ENCODE data around the gene DNAAF2.
"Not testable (repeated sequence)": the region's sequence is repeated elsewhere in the genome, so short reads cannot be mapped to it uniquely, and the experiment has no call there.

Gene DNAAF2

GRCh38 chr14:49634547-49635334 lies at the start of gene DNAAF2:
DNAAF2 (minus strand) TSS chr14:49635244; CDS start chr14:49635149, 95 bp downstream.
- DNase-seq (ENCODE audit: low read depth) = peak; percentile 56

- DNase-seq (ENCODE audit: low read depth) = no peak
These were observed 44.2 kb upstream of the DNAAF2 start for GRCh38 chr14:49679271-49679670.

- no peak for DNase-seq (ENCODE audit: low read depth)
These were observed 42.6 kb upstream of the DNAAF2 start for GRCh38 chr14:49677643-49678042.

GRCh38 chr14:49673586-49673985 lies 38.5 kb upstream of the DNAAF2 start:
- DNase-seq (ENCODE audit: low read depth) = no peak

GRCh38 chr14:49670475-49670874 lies 35.4 kb upstream of the DNAAF2 start:
- DNase-seq (ENCODE audit: low read depth) = no peak

GRCh38 chr14:49659526-49660455 lies 24.7 kb upstream of the DNAAF2 start:
- DNase-seq (ENCODE audit: low read depth) = no peak

- not testable (repeated sequence) for DNase-seq (ENCODE audit: low read depth)
These were observed 22.5 kb upstream of the DNAAF2 start for GRCh38 chr14:49657500-49657899.

- DNase-seq (ENCODE audit: low read depth) = no peak
These were observed 19.5 kb upstream of the DNAAF2 start for GRCh38 chr14:49654511-49654910.

GRCh38 chr14:49653508-49653907 lies 18.5 kb upstream of the DNAAF2 start:
- DNase-seq (ENCODE audit: low read depth) = no peak

GRCh38 chr14:49642163-49642562 lies 7.1 kb upstream of the DNAAF2 start:
- DNase-seq (ENCODE audit: low read depth) = no peak

- no peak for DNase-seq (ENCODE audit: low read depth)
These were observed 6.7 kb upstream of the DNAAF2 start for GRCh38 chr14:49641697-49642129.

- DNase-seq (ENCODE audit: low read depth) = no peak
These were observed 5.7 kb upstream of the DNAAF2 start for GRCh38 chr14:49640540-49641417.

GRCh38 chr14:49637534-49638078 lies 2.6 kb upstream of the DNAAF2 start:
- no peak for DNase-seq (ENCODE audit: low read depth)

- no peak for DNase-seq (ENCODE audit: low read depth)
These were observed 1.8 kb upstream of the DNAAF2 start for GRCh38 chr14:49636866-49637265.

GRCh38 chr14:49633640-49634546 lies 1.2 kb downstream of the DNAAF2 start:
- peak; percentile 92 for DNase-seq (ENCODE audit: low read depth)

GRCh38 chr14:49623941-49624839 lies 10.9 kb downstream of the DNAAF2 start:
- no peak for DNase-seq (ENCODE audit: low read depth)

- no peak for DNase-seq (ENCODE audit: low read depth)
These were observed 11.7 kb downstream of the DNAAF2 start for GRCh38 chr14:49623387-49623786.

- no peak for DNase-seq (ENCODE audit: low read depth)
These were observed 12.9 kb downstream of the DNAAF2 start for GRCh38 chr14:49622022-49622607.

Data from activated T-helper 9 cell treated with anti-CD3 and anti-CD28 coated beads, Interleukin-2, amount 50 U/mL, for 16 hours (primary cell).